ENCODE measurements around the gene CASQ1.

Gene CASQ1

DNA sequence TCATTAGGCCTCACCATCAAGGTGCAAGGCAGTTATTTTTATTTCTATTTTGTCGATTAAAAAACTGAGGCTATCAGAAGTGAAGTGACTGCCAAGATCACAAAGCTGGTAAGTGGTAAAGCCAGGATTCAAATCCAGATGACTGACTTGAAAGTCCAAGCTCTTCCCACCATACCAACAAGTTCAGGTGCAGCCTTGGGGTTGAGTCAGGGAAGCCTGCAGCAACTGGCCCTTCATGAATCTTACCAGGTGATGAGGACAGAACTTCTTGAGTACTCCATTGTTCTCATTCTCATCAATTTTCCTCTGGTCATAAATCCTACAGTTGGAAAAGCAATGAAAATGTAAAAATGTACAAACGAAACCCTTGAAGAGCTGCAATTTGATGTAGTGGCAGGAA is 35.0 kb downstream of the CASQ1 start:
- Mint-ChIP-seq H3K4me3 (no peak overlapping the region), H3K27ac (no peak overlapping the region), H3K9me3 (no peaks in the 10 kb centered on the region), H3K27me3 (no peaks in the 10 kb centered on the region), H3K4me1 (no peaks in the 10 kb centered on the region), H3K36me3 (peaks cover 15% of the 10 kb centered on the region)

DNA sequence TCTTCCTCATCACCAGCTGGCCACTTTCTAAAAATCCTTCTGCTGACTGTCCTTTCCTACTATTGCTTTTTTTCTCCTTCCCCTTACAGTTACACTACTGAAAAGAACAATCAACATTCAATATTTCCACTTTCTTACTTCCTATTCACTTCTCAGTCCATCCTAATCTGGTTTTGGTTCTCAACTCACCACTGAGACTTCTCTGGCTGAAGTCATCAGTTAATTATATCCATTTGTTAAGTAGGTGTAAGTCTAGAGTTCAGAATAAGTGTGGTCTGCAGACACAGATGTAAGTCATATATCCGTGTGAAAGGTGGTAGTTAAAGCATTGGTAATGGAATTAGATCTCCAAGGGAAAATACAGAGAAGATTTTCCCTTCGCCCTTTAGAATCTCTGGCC is 36.2 kb downstream of the CASQ1 start:
- no peak overlapping the region for H3K4me3 Mint-ChIP-seq
- H3K27me3 Mint-ChIP-seq, result no peaks in the 10 kb centered on the region
- H3K36me3 Mint-ChIP-seq, result peaks cover 15% of the 10 kb centered on the region
- no peak overlapping the region for H3K27ac Mint-ChIP-seq
- H3K9me3 Mint-ChIP-seq, result no peaks in the 10 kb centered on the region
- no peaks in the 10 kb centered on the region for H3K4me1 Mint-ChIP-seq

- Mint-ChIP-seq H3K4me1 (no peaks in the 10 kb centered on the region), H3K36me3 (peaks cover 15% of the 10 kb centered on the region), H3K27ac (peak overlapping the region; percentile 32), H3K4me3 (no peak overlapping the region), H3K9me3 (no peaks in the 10 kb centered on the region), H3K27me3 (no peaks in the 10 kb centered on the region)
Measured at GRCh38 chr1:160227034-160227433, 36.7 kb downstream of the CASQ1 start.

DNA sequence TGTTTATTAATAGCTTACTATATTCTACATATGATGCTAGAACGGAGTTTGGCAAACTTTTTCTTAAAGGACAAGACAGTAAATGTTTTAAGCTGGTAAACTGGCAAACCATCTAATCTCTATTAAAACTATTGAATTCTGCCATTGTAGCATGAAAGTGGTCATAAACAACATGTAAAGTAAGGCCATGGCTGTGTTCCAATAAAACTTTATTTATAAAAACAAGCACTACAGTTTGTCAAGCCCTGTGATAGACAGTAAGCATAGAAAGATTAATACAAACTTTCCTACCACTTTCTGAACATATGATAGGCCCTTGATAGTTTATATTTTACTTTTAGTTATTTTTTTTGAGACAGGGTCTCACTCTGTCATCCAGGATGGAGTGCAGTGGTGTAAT is 37.2 kb downstream of the CASQ1 start:
- peak overlapping the region; percentile 32 for H3K27ac Mint-ChIP-seq
- no peak overlapping the region for H3K4me3 Mint-ChIP-seq
- no peaks in the 10 kb centered on the region for H3K27me3 Mint-ChIP-seq
- H3K36me3 Mint-ChIP-seq, result peaks cover 15% of the 10 kb centered on the region
- H3K4me1 Mint-ChIP-seq, result no peaks in the 10 kb centered on the region
- no peaks in the 10 kb centered on the region for H3K9me3 Mint-ChIP-seq

DNA sequence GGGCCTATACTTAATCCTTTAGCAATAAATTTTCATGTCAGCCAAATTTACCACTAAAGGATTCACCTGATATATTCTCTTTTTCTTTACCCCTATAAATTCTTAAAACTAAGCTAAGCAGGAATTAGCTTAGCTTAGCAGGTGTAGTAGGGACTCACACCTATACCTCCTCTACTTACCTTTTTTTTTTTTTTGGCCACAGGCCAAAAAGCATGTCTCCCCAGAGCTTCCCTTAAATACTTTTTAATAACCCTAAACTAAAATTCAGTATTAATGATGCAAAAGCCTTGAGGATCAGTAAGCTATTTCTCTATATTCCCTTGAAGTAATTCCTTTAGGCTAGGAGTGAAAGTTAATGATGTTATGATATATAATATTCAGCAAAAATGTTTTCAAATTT is 38.1 kb downstream of the CASQ1 start:
- Mint-ChIP-seq H3K4me1 (peaks cover 2% of the 10 kb centered on the region), H3K4me3 (no peak overlapping the region), H3K9me3 (no peaks in the 10 kb centered on the region), H3K27ac (no peak overlapping the region), H3K27me3 (no peaks in the 10 kb centered on the region), H3K36me3 (peaks cover 15% of the 10 kb centered on the region)

- H3K27ac Mint-ChIP-seq, result no peak overlapping the region
- peaks cover 17% of the 10 kb centered on the region for H3K4me1 Mint-ChIP-seq
- H3K4me3 Mint-ChIP-seq, result no peak overlapping the region
- no peaks in the 10 kb centered on the region for H3K27me3 Mint-ChIP-seq
- H3K36me3 Mint-ChIP-seq, result peaks cover 17% of the 10 kb centered on the region
- no peaks in the 10 kb centered on the region for H3K9me3 Mint-ChIP-seq
Measured at GRCh38 chr1:160232911-160233310, 42.5 kb downstream of the CASQ1 start.

GRCh38 chr1:160236806-160237205 is 46.4 kb downstream of the CASQ1 start:
- Mint-ChIP-seq H3K9me3 (no peaks in the 10 kb centered on the region), H3K4me1 (peaks cover 21% of the 10 kb centered on the region), H3K36me3 (peaks cover 15% of the 10 kb centered on the region), H3K27me3 (no peaks in the 10 kb centered on the region), H3K4me3 (no peak overlapping the region), H3K27ac (no peak overlapping the region)

DNA sequence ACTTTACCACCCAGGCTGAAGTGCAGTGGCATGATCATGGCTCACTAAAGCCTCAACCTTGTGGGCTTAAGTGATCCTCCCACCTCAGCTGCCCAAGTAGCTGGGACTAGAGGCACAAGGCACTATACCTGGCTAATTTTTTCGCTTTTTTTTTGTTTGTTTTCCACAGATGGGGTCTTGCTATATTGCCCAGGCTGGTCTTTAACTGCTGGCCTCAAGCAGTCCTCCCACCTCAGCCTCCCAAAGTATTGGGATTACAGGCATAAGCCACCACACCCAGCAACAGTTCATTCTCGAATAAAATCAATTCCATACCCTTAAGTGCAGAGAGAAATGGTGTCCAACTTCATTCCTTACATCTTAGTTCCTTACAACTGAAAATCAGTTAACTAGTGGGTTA is 47.2 kb downstream of the CASQ1 start:
- Mint-ChIP-seq H3K4me3 (no peak overlapping the region), H3K4me1 (peaks cover 21% of the 10 kb centered on the region), H3K27ac (no peak overlapping the region), H3K27me3 (no peaks in the 10 kb centered on the region), H3K36me3 (peaks cover 15% of the 10 kb centered on the region), H3K9me3 (no peaks in the 10 kb centered on the region)

DNA sequence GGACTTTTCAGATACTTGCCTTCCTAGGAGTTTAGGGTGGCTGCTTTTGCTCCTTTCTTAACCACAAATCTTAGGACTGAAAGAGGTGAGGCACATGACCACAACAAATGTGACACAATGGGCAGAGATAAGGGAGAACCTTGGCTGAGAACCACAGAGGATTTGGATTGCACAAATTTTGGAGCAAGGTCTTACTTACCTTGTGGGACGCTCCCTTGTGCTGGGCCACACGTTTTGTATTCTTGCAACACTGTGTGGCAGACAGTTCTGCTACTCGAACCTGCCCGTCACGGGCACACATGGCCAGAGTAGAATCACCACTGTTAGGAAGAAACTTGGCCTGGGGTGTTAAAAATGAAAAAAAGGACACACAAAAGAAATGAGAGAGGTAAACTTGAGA is 48.0 kb downstream of the CASQ1 start:
- H3K9me3 Mint-ChIP-seq, result no peaks in the 10 kb centered on the region
- no peak overlapping the region for H3K27ac Mint-ChIP-seq
- H3K36me3 Mint-ChIP-seq, result peaks cover 15% of the 10 kb centered on the region
- H3K27me3 Mint-ChIP-seq, result no peaks in the 10 kb centered on the region
- H3K4me1 Mint-ChIP-seq, result peaks cover 23% of the 10 kb centered on the region
- no peak overlapping the region for H3K4me3 Mint-ChIP-seq

GRCh38 chr1:160239582-160240299 is 49.4 kb downstream of the CASQ1 start:
- Mint-ChIP-seq H3K4me1 (peaks cover 20% of the 10 kb centered on the region), H3K27ac (no peak overlapping the region), H3K4me3 (no peak overlapping the region), H3K36me3 (peaks cover 9% of the 10 kb centered on the region), H3K9me3 (no peaks in the 10 kb centered on the region), H3K27me3 (no peaks in the 10 kb centered on the region)

DNA sequence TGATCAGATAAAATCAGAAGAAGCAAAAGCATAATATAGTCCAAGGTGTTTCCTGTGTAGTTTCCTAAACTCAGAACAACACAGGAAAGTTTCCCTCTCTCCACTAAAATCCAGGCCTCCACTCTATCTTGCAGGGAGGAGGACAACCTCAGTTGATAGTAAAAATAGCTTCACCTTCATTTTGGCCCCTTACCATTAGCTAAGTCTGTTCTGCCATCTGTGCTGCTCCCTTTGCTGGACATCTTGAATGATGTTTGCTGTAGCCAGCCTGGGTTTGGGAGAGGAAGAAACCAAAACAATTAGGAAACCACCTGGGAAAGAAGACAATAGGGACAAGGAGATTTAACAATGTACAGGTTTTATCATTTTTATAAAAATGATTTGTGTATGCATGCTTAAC is 53.4 kb downstream of the CASQ1 start:
- H3K4me3 Mint-ChIP-seq, result no peak overlapping the region
- H3K27ac Mint-ChIP-seq, result no peak overlapping the region
- no peaks in the 10 kb centered on the region for H3K27me3 Mint-ChIP-seq
- peaks cover 39% of the 10 kb centered on the region for H3K4me1 Mint-ChIP-seq
- peaks cover 4% of the 10 kb centered on the region for H3K36me3 Mint-ChIP-seq
- H3K9me3 Mint-ChIP-seq, result no peaks in the 10 kb centered on the region

DNA sequence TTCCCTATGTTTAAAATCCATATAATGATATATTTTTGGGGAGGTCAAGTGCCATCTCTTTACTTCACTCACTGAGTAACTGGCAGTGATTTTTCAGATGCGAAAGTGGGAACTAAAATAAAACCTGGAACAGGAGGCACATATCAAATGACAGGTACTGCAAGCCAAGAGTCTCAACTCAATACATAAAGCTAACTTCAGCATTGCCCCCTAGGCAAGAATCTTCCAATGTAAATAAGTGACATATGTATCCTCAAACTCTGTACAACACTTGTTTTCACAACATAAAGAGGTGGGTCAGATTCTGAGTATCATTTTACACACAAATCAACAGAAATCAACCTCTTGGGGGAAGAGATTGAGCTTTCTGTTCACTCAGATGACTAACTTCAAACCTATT is 53.8 kb downstream of the CASQ1 start:
- H3K36me3 Mint-ChIP-seq, result peaks cover 4% of the 10 kb centered on the region
- H3K9me3 Mint-ChIP-seq, result no peaks in the 10 kb centered on the region
- H3K27me3 Mint-ChIP-seq, result no peaks in the 10 kb centered on the region
- H3K27ac Mint-ChIP-seq, result no peak overlapping the region
- peaks cover 39% of the 10 kb centered on the region for H3K4me1 Mint-ChIP-seq
- no peak overlapping the region for H3K4me3 Mint-ChIP-seq

DNA sequence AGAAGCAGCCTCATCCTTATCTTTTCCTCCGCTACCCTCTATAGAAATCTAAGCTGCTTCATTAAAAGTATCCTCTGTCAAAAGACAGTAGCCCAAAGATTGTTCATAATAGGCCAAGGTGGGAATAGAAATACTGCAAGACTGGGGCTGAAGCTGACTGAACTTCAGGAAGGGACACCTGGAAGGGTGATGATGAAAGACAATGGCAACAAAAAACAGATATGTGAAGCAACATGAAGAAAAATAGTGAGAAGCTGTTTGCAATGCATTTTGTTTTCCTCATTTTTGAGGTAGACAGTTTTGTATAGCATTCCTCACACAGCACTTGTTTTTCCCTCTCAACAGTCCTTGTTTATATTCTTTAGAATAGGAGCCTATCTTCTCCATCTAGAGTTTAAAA is 55.1 kb downstream of the CASQ1 start:
- Mint-ChIP-seq H3K27me3 (no peaks in the 10 kb centered on the region), H3K36me3 (peaks cover 4% of the 10 kb centered on the region), H3K9me3 (no peaks in the 10 kb centered on the region), H3K4me1 (peaks cover 39% of the 10 kb centered on the region), H3K4me3 (no peak overlapping the region), H3K27ac (no peak overlapping the region)

DNA sequence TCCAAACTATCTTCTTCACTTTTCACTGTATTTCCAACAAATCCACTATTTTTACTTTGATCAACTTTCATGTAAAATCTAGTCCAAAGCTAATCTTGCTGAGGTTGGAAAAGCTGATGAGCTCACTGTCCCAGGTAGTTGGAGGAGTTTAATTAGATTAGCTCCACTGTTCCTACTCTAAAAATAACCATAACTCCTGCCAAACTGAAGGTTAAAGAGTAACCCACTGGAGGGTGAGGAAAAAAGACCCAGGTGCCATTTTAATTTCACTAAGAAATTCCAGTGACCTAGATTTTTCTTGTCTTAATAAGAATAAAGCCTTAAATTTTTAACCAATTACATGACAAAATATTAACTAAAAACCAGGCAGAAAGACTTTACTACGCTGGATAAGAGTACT is 56.7 kb downstream of the CASQ1 start:
- H3K4me3 Mint-ChIP-seq, result no peak overlapping the region
- no peak overlapping the region for H3K27ac Mint-ChIP-seq
- H3K4me1 Mint-ChIP-seq, result peaks cover 40% of the 10 kb centered on the region
- no peaks in the 10 kb centered on the region for H3K27me3 Mint-ChIP-seq
- no peaks in the 10 kb centered on the region for H3K9me3 Mint-ChIP-seq
- H3K36me3 Mint-ChIP-seq, result no peaks in the 10 kb centered on the region

GRCh38 chr1:160251011-160251410 is 60.6 kb downstream of the CASQ1 start:
- Mint-ChIP-seq H3K27me3 (no peaks in the 10 kb centered on the region), H3K36me3 (no peaks in the 10 kb centered on the region), H3K4me3 (no peak overlapping the region), H3K9me3 (no peaks in the 10 kb centered on the region), H3K27ac (no peak overlapping the region), H3K4me1 (peaks cover 26% of the 10 kb centered on the region)
